ENCODE results near the gene OR6F1. TPM values are rescaled to one million over a fixed set of nuclear protein-coding genes. Genes with fewer than 3 reads are reported as not detected.
"Not testable (repeated sequence)": the region's sequence is repeated elsewhere in the genome, so short reads cannot be mapped to it uniquely, and the experiment has no call there.

OR6F1 gene
- total RNA-seq, 4 donors from 2014 or later, result not detected

- Histone ChIP-seq H3K36me3 (no peaks in the 10 kb centered on the region), H3K9me3 (peaks cover 0 to 18% (median 0%) of the 10 kb centered on the region in 4 donors), H3K27me3 (no peaks in the 10 kb centered on the region), H3K4me1 (no peaks in the 10 kb centered on the region), H3K4me3 (no peak overlapping the region), H3K27ac (no peak overlapping the region)
- DNase-seq (ENCODE audit: low spot score in 2 of 2), result no peak
- TF ChIP-seq, protein P1, sequence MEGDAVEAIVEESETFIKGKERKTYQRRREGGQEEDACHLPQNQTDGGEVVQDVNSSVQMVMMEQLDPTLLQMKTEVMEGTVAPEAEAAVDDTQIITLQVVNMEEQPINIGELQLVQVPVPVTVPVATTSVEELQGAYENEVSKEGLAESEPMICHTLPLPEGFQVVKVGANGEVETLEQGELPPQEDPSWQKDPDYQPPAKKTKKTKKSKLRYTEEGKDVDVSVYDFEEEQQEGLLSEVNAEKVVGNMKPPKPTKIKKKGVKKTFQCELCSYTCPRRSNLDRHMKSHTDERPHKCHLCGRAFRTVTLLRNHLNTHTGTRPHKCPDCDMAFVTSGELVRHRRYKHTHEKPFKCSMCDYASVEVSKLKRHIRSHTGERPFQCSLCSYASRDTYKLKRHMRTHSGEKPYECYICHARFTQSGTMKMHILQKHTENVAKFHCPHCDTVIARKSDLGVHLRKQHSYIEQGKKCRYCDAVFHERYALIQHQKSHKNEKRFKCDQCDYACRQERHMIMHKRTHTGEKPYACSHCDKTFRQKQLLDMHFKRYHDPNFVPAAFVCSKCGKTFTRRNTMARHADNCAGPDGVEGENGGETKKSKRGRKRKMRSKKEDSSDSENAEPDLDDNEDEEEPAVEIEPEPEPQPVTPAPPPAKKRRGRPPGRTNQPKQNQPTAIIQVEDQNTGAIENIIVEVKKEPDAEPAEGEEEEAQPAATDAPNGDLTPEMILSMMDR (IDR thresholded peaks at IDR 0.05), result no peak
- TF ChIP-seq EP300 (IDR thresholded peaks at IDR 0.05), result no peak
- no peak for TF ChIP-seq POLR2A (IDR thresholded peaks at IDR 0.05)
- WGBS, 2 donors, result 76 to 83% methylated on average over 3 of the region's 3 CpGs
Measured at GRCh38 chr1:247746391-247746935, 30.0 kb upstream of the OR6F1 start.

- not testable (repeated sequence) for DNase-seq (ENCODE audit: low spot score in 2 of 2); H3K9me3 ChIP-seq; H3K27ac ChIP-seq; H3K36me3 ChIP-seq; H3K27me3 ChIP-seq; H3K4me1 ChIP-seq; H3K4me3 ChIP-seq
- 52 to 58% methylated on average over 3 of the region's 3 CpGs for WGBS, 2 donors
Measured at GRCh38 chr1:247742215-247742760, 25.8 kb upstream of the OR6F1 start.

DNA sequence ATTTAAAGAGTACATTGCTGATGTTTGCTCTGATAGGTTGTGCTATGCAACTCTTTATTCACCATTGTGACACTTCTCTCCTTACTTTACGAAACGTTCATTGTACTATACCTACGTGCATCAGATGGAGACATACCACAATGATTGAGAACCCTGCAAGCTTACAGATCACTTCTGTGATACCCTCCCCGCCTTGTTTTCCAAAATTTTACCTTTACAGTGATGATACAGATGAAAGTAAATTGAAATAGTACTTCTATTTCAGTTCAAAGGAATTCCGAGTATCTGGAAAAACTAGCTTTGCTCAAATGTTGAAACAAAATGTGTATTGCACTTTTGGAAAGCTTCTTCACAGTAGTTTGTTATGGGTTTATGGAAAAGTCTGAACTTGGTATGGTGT, 25.3 kb upstream of the OR6F1 start:
- H3K4me3 ChIP-seq, result no peak overlapping the region
- 86 to 87% methylated on average over 5 of the region's 5 CpGs for WGBS, 2 donors
- no peaks in the 10 kb centered on the region for H3K9me3 ChIP-seq
- no peaks in the 10 kb centered on the region for H3K27me3 ChIP-seq
- H3K4me1 ChIP-seq, result no peaks in the 10 kb centered on the region
- no peak overlapping the region for H3K27ac ChIP-seq
- H3K36me3 ChIP-seq, result no peaks in the 10 kb centered on the region
- no peak for DNase-seq (ENCODE audit: low spot score in 2 of 2)
- TF ChIP-seq POLR2A (IDR thresholded peaks at IDR 0.05) (no peak), EP300 (IDR thresholded peaks at IDR 0.05) (no peak)
- TF ChIP-seq, protein P1 (IDR thresholded peaks at IDR 0.05), result no peak

GRCh38 chr1:247740721-247741120, 24.3 kb upstream of the OR6F1 start:
- no peaks in the 10 kb centered on the region for H3K36me3 ChIP-seq
- H3K9me3 ChIP-seq, result no peaks in the 10 kb centered on the region
- no peak for DNase-seq (ENCODE audit: low spot score in 2 of 2)
- H3K4me3 ChIP-seq, result no peak overlapping the region
- H3K27ac ChIP-seq, result no peak overlapping the region
- no peaks in the 10 kb centered on the region for H3K4me1 ChIP-seq
- H3K27me3 ChIP-seq, result no peaks in the 10 kb centered on the region
- 91% methylated on average over 2 of the region's 2 CpGs for WGBS, 2 donors
- TF ChIP-seq, protein P1 (IDR thresholded peaks at IDR 0.05), result no peak
- TF ChIP-seq POLR2A (IDR thresholded peaks at IDR 0.05), result no peak
- TF ChIP-seq EP300 (IDR thresholded peaks at IDR 0.05), result no peak

DNA sequence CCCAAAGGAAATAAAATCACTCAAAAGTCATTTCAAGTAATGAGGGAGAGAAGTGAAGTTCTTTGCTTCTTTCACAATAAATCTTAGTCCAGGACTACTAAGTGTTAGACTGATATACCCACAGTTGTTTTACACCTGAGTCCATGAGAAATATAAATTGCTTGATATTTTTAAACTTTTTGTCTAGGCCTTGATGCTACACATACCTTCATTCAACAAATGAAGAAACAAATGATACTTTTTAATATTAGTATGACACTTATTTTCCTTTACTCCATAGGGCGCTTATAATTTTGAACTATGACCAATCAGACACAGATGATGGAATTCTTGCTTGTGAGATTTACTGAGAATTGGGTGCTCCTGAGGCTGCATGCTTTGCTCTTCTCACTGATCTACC, 21.9 kb upstream of the OR6F1 start, which contains the start of gene OR14K1:
OR14K1 (plus strand) TSS at position 301 of the 400 bp plus-strand sequence; CDS start at position 301, 0 bp downstream.
- no peak for DNase-seq (ENCODE audit: low spot score in 2 of 2)
- Histone ChIP-seq H3K9me3 (no peaks in the 10 kb centered on the region), H3K4me3 (no peak within 1 kb of the TSS), H3K27ac (no peak within 1 kb of the TSS), H3K27me3 (no peaks in the 10 kb centered on the region), H3K4me1 (no peaks in the 10 kb centered on the region), H3K36me3 (no peaks in the 10 kb centered on the region)
- TF ChIP-seq POLR2A (IDR thresholded peaks at IDR 0.05) (no peak), EP300 (IDR thresholded peaks at IDR 0.05) (no peak)
- TF ChIP-seq, protein P1 (IDR thresholded peaks at IDR 0.05), result no peak
- WGBS, 2 donors, result 93 to 98% methylated on average over 1 of the region's 1 CpG

Data from tibial nerve (tissue), 4 donors.